ENCODE data around the gene CLEC11A. TPM values are rescaled to one million over a fixed set of nuclear protein-coding genes. Genes with fewer than 3 reads are reported as not detected.
"Not testable (repeated sequence)": the region's sequence is repeated elsewhere in the genome, so short reads cannot be mapped to it uniquely, and the experiment has no call there.

The CLEC11A gene
- total RNA-seq, 1 experiment from 2014 or later, result not detected

DNA sequence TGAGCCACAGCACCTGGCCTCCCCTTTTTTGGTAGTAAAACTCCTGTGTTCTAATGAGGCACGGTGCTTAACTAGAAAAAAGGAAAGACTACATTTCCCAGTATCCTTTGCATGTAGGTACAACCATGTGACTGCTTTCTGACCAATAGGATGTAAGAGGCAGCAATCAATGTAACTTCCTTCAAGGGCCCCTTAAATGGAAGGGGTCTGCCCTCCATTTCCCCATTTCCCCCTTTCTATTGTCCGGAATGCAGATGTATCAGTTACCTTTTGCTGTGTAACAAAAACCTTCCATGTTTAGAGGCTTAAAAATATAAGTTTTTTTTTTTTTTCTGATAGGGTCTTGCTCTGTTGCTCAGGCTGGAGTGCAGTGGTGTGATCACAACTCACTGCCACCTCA is 49.3 kb downstream of the CLEC11A start:
- TF ChIP-seq SIN3A (IDR thresholded peaks at IDR 0.05; ENCODE audit: borderline replicate concordance, insufficient read depth, low read depth, low read length) (no peak), TCF7L2 (IDR thresholded peaks at IDR 0.05; ENCODE audit: low read depth, low read length) (no peak), POLR2AphosphoS5 (IDR thresholded peaks at IDR 0.05; ENCODE audit: low read depth, low read length) (no peak)
- TF ChIP-seq, protein P1, sequence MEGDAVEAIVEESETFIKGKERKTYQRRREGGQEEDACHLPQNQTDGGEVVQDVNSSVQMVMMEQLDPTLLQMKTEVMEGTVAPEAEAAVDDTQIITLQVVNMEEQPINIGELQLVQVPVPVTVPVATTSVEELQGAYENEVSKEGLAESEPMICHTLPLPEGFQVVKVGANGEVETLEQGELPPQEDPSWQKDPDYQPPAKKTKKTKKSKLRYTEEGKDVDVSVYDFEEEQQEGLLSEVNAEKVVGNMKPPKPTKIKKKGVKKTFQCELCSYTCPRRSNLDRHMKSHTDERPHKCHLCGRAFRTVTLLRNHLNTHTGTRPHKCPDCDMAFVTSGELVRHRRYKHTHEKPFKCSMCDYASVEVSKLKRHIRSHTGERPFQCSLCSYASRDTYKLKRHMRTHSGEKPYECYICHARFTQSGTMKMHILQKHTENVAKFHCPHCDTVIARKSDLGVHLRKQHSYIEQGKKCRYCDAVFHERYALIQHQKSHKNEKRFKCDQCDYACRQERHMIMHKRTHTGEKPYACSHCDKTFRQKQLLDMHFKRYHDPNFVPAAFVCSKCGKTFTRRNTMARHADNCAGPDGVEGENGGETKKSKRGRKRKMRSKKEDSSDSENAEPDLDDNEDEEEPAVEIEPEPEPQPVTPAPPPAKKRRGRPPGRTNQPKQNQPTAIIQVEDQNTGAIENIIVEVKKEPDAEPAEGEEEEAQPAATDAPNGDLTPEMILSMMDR (IDR thresholded peaks at IDR 0.05), result no peak
- TF ChIP-seq, protein P2, sequence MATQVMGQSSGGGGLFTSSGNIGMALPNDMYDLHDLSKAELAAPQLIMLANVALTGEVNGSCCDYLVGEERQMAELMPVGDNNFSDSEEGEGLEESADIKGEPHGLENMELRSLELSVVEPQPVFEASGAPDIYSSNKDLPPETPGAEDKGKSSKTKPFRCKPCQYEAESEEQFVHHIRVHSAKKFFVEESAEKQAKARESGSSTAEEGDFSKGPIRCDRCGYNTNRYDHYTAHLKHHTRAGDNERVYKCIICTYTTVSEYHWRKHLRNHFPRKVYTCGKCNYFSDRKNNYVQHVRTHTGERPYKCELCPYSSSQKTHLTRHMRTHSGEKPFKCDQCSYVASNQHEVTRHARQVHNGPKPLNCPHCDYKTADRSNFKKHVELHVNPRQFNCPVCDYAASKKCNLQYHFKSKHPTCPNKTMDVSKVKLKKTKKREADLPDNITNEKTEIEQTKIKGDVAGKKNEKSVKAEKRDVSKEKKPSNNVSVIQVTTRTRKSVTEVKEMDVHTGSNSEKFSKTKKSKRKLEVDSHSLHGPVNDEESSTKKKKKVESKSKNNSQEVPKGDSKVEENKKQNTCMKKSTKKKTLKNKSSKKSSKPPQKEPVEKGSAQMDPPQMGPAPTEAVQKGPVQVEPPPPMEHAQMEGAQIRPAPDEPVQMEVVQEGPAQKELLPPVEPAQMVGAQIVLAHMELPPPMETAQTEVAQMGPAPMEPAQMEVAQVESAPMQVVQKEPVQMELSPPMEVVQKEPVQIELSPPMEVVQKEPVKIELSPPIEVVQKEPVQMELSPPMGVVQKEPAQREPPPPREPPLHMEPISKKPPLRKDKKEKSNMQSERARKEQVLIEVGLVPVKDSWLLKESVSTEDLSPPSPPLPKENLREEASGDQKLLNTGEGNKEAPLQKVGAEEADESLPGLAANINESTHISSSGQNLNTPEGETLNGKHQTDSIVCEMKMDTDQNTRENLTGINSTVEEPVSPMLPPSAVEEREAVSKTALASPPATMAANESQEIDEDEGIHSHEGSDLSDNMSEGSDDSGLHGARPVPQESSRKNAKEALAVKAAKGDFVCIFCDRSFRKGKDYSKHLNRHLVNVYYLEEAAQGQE (IDR thresholded peaks at IDR 0.05; ENCODE audit: insufficient read depth in 1 of 2, low read depth in 2 of 2, low read length in 1 of 2), result no peak
- DNase-seq (ENCODE audit: low read depth, low spot score) (no peak), ATAC-seq (no peak)
- ChIA-PET CTCF (no interaction called here), POLR2A (no interaction called here)
- in situ Hi-C loops (cut with HindIII; ENCODE audit: low pct_unique_long_range_greater_than_20kb, low sequenced_read_pairs) (no loop called here), intact Hi-C loops (cut with micrococcal nuclease; ENCODE audit: unreplicated experiment) (no loop called here)
- Histone ChIP-seq H3K27ac (ENCODE audit: low read length) (no peak overlapping the region), H3K9me3 (ENCODE audit: control insufficient read depth, insufficient read depth, low read depth, low read length) (no peaks in the 10 kb centered on the region), H3K4me3 (ENCODE audit: low read depth in 2 of 2, low read length in 2 of 2) (no peak overlapping the region), H3K27me3 (ENCODE audit: control insufficient read depth, insufficient read depth, low read length) (peaks cover under 1% of the 10 kb centered on the region; the same call in 1 of the 2 replicates), H3K36me3 (ENCODE audit: control insufficient read depth, insufficient read depth, low read length) (no peaks in the 10 kb centered on the region), H3K4me1 (ENCODE audit: control insufficient read depth, insufficient read depth, low read length) (no peaks in the 10 kb centered on the region)
- BruUV-seq (replicated peaks), result no TSS peak

GRCh38 chr19:50772912-50773311 is 49.7 kb downstream of the CLEC11A start:
- H3K9me3 ChIP-seq (ENCODE audit: control insufficient read depth, insufficient read depth, low read depth, low read length); H3K27me3 ChIP-seq (ENCODE audit: control insufficient read depth, insufficient read depth, low read length); H3K4me1 ChIP-seq (ENCODE audit: control insufficient read depth, insufficient read depth, low read length); H3K27ac ChIP-seq (ENCODE audit: low read length); DNase-seq (ENCODE audit: low read depth, low spot score); POLR2A ChIA-PET; intact Hi-C loops (cut with micrococcal nuclease; ENCODE audit: unreplicated experiment); BruUV-seq (replicated peaks); ATAC-seq; in situ Hi-C loops (cut with HindIII; ENCODE audit: low pct_unique_long_range_greater_than_20kb, low sequenced_read_pairs); H3K36me3 ChIP-seq (ENCODE audit: control insufficient read depth, insufficient read depth, low read length); H3K4me3 ChIP-seq (ENCODE audit: low read depth in 2 of 2, low read length in 2 of 2); CTCF ChIA-PET: not testable (repeated sequence)

GRCh38 chr19:50773454-50773853 is 50.3 kb downstream of the CLEC11A start:
- H3K4me1 ChIP-seq (ENCODE audit: control insufficient read depth, insufficient read depth, low read length); H3K27me3 ChIP-seq (ENCODE audit: control insufficient read depth, insufficient read depth, low read length); intact Hi-C loops (cut with micrococcal nuclease; ENCODE audit: unreplicated experiment); BruUV-seq (replicated peaks); POLR2A ChIA-PET; H3K27ac ChIP-seq (ENCODE audit: low read length); in situ Hi-C loops (cut with HindIII; ENCODE audit: low pct_unique_long_range_greater_than_20kb, low sequenced_read_pairs); H3K4me3 ChIP-seq (ENCODE audit: low read depth in 2 of 2, low read length in 2 of 2); CTCF ChIA-PET; H3K9me3 ChIP-seq (ENCODE audit: control insufficient read depth, insufficient read depth, low read depth, low read length); H3K36me3 ChIP-seq (ENCODE audit: control insufficient read depth, insufficient read depth, low read length); DNase-seq (ENCODE audit: low read depth, low spot score); ATAC-seq: not testable (repeated sequence)

Other genes with a start within 250 kb of the CLEC11A start
- 66.7 TPM for gene EMC10, start 246.9 kb upstream of the CLEC11A start, total RNA-seq (2021; ENCODE audit: unreplicated experiment)
- gene GARIN5A, start 246.5 kb upstream of the CLEC11A start, total RNA-seq (2021; ENCODE audit: unreplicated experiment), result 2.0 TPM
- gene JOSD2, start 212.2 kb upstream of the CLEC11A start, total RNA-seq (2021; ENCODE audit: unreplicated experiment), result 51.8 TPM
- not detected for gene ASPDH, start 209.5 kb upstream of the CLEC11A start, total RNA-seq (2021; ENCODE audit: unreplicated experiment)
- 0.57 TPM for gene LRRC4B, start 154.9 kb upstream of the CLEC11A start, total RNA-seq (2021; ENCODE audit: unreplicated experiment)
- not detected for gene SYT3, start 83.5 kb upstream of the CLEC11A start, total RNA-seq (2021; ENCODE audit: unreplicated experiment)
- 0.98 TPM for gene C19orf81, start 73.9 kb upstream of the CLEC11A start, total RNA-seq (2021; ENCODE audit: unreplicated experiment)
- not detected for gene SHANK1, start 3.6 kb upstream of the CLEC11A start, total RNA-seq (2021; ENCODE audit: unreplicated experiment)
- not detected for gene GPR32, start 47.1 kb downstream of the CLEC11A start, total RNA-seq (2021; ENCODE audit: unreplicated experiment)
- not detected for gene ACP4, start 67.1 kb downstream of the CLEC11A start, total RNA-seq (2021; ENCODE audit: unreplicated experiment)
- gene KLK1, start 100.4 kb downstream of the CLEC11A start, total RNA-seq (2021; ENCODE audit: unreplicated experiment), result 0.31 TPM
- not detected for gene KLK15, start 110.2 kb downstream of the CLEC11A start, total RNA-seq (2021; ENCODE audit: unreplicated experiment)
- not detected for gene KLK3, start 131.6 kb downstream of the CLEC11A start, total RNA-seq (2021; ENCODE audit: unreplicated experiment)
- gene KLK2, start 150.1 kb downstream of the CLEC11A start, total RNA-seq (2021; ENCODE audit: unreplicated experiment), result not detected
- gene KLK4, start 188.0 kb downstream of the CLEC11A start, total RNA-seq (2021; ENCODE audit: unreplicated experiment), result not detected
- not detected for gene KLK5, start 229.7 kb downstream of the CLEC11A start, total RNA-seq (2021; ENCODE audit: unreplicated experiment)
- gene KLK6, start 246.2 kb downstream of the CLEC11A start, total RNA-seq (2021; ENCODE audit: unreplicated experiment), result not detected

All from Panc1 (cell line).